ENCODE data around the gene MET. TPM values are rescaled to one million over a fixed set of nuclear protein-coding genes. Genes with fewer than 3 reads are reported as not detected.

Gene MET
- total RNA-seq, 1 donor from 2014 or later = 0.56 TPM

DNA sequence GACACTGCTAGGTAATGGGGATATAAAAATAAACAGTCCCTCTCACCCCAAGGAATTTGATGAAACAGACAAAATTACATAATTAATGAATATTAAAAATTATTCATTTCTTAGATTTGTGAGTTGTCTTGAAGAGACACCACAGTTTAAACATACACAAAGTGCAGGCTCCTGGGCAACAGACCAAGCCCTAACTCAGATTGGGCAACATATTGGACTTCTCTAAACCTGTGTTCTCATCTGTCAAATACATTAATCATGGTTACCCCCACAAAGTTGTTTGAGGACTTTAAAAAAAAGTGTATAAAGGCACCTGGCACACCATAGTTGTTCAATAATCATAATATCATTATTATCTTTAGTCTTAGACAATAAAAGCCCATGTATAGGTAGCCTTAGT lies 127.9 kb downstream of the MET start:
- Mint-ChIP-seq H3K4me3 (ENCODE audit: unreplicated experiment) (no peak overlapping the region), H3K36me3 (ENCODE audit: unreplicated experiment) (no peaks in the 10 kb centered on the region), H3K9me3 (ENCODE audit: unreplicated experiment) (no peaks in the 10 kb centered on the region), H3K4me1 (ENCODE audit: low read depth, unreplicated experiment) (peaks cover 7% of the 10 kb centered on the region), H3K27ac (ENCODE audit: unreplicated experiment) (no peak overlapping the region), H3K27me3 (ENCODE audit: unreplicated experiment) (no peaks in the 10 kb centered on the region)
- TF ChIP-seq, protein P1, sequence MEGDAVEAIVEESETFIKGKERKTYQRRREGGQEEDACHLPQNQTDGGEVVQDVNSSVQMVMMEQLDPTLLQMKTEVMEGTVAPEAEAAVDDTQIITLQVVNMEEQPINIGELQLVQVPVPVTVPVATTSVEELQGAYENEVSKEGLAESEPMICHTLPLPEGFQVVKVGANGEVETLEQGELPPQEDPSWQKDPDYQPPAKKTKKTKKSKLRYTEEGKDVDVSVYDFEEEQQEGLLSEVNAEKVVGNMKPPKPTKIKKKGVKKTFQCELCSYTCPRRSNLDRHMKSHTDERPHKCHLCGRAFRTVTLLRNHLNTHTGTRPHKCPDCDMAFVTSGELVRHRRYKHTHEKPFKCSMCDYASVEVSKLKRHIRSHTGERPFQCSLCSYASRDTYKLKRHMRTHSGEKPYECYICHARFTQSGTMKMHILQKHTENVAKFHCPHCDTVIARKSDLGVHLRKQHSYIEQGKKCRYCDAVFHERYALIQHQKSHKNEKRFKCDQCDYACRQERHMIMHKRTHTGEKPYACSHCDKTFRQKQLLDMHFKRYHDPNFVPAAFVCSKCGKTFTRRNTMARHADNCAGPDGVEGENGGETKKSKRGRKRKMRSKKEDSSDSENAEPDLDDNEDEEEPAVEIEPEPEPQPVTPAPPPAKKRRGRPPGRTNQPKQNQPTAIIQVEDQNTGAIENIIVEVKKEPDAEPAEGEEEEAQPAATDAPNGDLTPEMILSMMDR (IDR thresholded peaks at IDR 0.05; ENCODE audit: partially characterized antibody, unreplicated experiment) = no peak
- no peak for DNase-seq

DNA sequence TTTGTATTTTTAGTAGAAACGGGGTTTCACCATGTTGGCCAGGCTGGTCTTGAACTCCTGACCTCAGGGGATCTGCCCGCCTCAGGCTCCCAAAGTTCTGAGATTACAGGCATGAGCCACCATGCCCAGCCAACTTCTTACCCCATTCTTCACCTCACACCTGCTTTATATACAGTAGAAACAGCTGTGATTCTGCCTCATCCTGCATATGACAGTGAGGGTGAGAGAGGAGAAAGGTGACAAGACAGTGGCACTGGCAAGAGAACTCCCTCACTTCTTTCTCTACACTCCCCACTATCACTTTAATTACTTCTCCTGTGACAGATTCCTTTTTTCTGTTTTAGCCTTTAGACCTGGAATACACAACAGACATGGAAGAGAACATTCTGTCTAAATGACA lies 128.6 kb downstream of the MET start:
- Mint-ChIP-seq H3K27me3 (ENCODE audit: unreplicated experiment) (no peaks in the 10 kb centered on the region), H3K27ac (ENCODE audit: unreplicated experiment) (no peak overlapping the region), H3K9me3 (ENCODE audit: unreplicated experiment) (no peaks in the 10 kb centered on the region), H3K4me1 (ENCODE audit: low read depth, unreplicated experiment) (peaks cover 7% of the 10 kb centered on the region), H3K4me3 (ENCODE audit: unreplicated experiment) (no peak overlapping the region), H3K36me3 (ENCODE audit: unreplicated experiment) (no peaks in the 10 kb centered on the region)
- TF ChIP-seq, protein P1 (IDR thresholded peaks at IDR 0.05; ENCODE audit: partially characterized antibody, unreplicated experiment) = no peak
- no peak for DNase-seq

DNA sequence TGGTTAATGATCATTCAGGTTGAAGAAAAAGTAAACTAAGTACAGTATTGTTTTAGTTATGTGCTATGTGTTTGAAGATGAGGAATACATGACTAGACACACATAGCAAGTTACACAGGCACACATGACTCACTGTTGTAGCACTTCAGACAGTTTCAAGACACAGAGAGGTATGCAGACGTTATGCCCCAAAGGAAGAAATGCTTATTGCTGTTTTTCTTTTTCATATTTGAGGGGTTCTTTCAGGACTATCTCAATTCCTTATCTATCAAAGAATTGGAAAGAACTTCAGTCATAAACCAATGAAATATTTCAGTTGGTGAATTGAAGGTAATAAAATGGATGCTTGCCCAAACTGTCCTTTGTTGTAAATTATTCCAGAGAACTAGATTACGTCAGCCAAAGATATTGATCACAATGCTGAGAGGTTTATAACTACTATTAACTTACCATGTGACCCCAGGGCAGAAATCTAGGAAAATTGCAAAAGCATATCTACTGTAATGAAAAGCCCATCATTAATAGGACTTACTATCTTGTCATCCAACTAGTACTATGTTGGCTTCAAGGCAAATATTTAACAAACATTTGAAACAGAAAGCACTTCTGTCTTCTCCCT lies 129.2 kb downstream of the MET start:
- no peaks in the 10 kb centered on the region for H3K36me3 Mint-ChIP-seq (ENCODE audit: unreplicated experiment)
- TF ChIP-seq, protein P1 (IDR thresholded peaks at IDR 0.05; ENCODE audit: partially characterized antibody, unreplicated experiment) = no peak
- H3K27me3 Mint-ChIP-seq (ENCODE audit: unreplicated experiment) = no peaks in the 10 kb centered on the region
- peaks cover 7% of the 10 kb centered on the region for H3K4me1 Mint-ChIP-seq (ENCODE audit: low read depth, unreplicated experiment)
- H3K9me3 Mint-ChIP-seq (ENCODE audit: unreplicated experiment) = no peaks in the 10 kb centered on the region
- no peak for DNase-seq
- no peak overlapping the region for H3K27ac Mint-ChIP-seq (ENCODE audit: unreplicated experiment)
- no peak overlapping the region for H3K4me3 Mint-ChIP-seq (ENCODE audit: unreplicated experiment)

DNA sequence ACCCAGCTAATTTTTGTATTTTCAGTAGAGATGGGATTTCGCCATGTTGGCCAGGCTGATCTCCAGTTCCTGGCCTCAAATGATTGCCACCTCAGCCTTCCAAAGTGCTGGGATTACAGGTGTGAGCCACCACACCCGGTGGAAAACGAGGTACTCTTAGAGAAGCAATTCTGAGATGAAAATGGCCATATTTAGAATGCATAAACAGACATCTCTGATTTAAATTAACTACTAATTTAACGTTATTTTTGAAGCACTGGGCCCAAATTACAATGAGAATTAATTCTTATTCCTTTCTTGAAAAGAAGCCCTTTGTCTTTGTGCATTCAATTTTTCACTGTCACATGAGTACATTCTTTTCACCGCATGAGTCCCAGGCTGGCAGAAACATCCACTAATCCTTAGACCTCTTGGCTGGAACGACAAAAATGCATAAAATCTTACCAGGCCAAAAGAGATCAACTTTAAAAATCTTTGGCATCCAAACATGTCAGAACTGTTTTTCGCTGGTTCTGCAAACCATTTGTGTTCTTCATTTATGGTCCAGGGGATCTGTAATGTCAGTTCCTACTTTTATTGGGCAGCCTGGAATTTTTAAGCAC lies 130.2 kb downstream of the MET start:
- Mint-ChIP-seq H3K4me1 (ENCODE audit: low read depth, unreplicated experiment) (peaks cover 7% of the 10 kb centered on the region), H3K27ac (ENCODE audit: unreplicated experiment) (no peak overlapping the region)

DNA sequence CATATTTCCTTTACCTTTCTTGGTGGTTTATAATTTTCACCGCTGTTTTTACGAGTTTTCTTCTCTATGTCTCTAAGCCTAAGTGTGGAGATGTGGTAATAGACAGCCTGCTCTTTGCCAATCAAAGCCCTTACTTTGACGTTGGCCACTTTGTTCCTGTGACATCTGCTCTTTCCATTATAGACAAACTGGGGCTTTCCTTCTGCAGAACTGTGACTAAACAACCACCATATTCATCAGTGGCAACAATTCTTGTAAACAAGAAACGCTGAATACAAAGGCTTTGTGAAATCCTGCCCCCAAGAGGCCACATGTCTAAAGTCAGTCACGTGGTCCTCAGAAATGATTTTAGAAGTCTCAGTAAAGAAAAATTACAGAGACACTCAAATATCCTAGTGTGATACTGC lies 130.8 kb downstream of the MET start:
- no peak overlapping the region for H3K4me3 Mint-ChIP-seq (ENCODE audit: unreplicated experiment)
- peaks cover 7% of the 10 kb centered on the region for H3K4me1 Mint-ChIP-seq (ENCODE audit: low read depth, unreplicated experiment)
- H3K27ac Mint-ChIP-seq (ENCODE audit: unreplicated experiment) = no peak overlapping the region
- no peak for DNase-seq
- H3K9me3 Mint-ChIP-seq (ENCODE audit: unreplicated experiment) = no peaks in the 10 kb centered on the region
- H3K36me3 Mint-ChIP-seq (ENCODE audit: unreplicated experiment) = no peaks in the 10 kb centered on the region
- H3K27me3 Mint-ChIP-seq (ENCODE audit: unreplicated experiment) = no peaks in the 10 kb centered on the region
- TF ChIP-seq, protein P1 (IDR thresholded peaks at IDR 0.05; ENCODE audit: partially characterized antibody, unreplicated experiment) = peak; percentile 46

More for the DNA sequence above, 130.2 kb downstream of the MET start:
- no peak overlapping the region for H3K4me3 Mint-ChIP-seq (ENCODE audit: unreplicated experiment)
- H3K27me3 Mint-ChIP-seq (ENCODE audit: unreplicated experiment) = no peaks in the 10 kb centered on the region
- no peaks in the 10 kb centered on the region for H3K9me3 Mint-ChIP-seq (ENCODE audit: unreplicated experiment)
- TF ChIP-seq, protein P1 (IDR thresholded peaks at IDR 0.05; ENCODE audit: partially characterized antibody, unreplicated experiment) = no peak
- DNase-seq = no peak
- no peaks in the 10 kb centered on the region for H3K36me3 Mint-ChIP-seq (ENCODE audit: unreplicated experiment)

All from glutamatergic neuron (in vitro differentiated cells).